Mesendoderm (in vitro differentiated cells): ENCODE measurements around the gene GLTPD2. TPM values are rescaled to one million over a fixed set of nuclear protein-coding genes. Genes with fewer than 3 reads are reported as not detected.

Experiments
- DNase-seq: peaks from one replicate; pipeline ENCODE4 v3.0.0; 2013
- H2AK5ac ChIP-seq: 2 replicates; pipeline ENCODE4 v1.6.1; 2013; ENCODE audit warnings: low read length, inconsistent platforms
- H2BK120ac ChIP-seq: 2 replicates; pipeline ENCODE4 v1.6.1; 2013; ENCODE audit warnings: low read depth, mild to moderate bottlenecking, low read length, moderate library complexity, mixed read lengths
- H2BK15ac ChIP-seq: replicated peaks from 2 replicates; pipeline ENCODE4 v1.6.1; 2013; ENCODE audit warnings: low read depth, mild to moderate bottlenecking, moderate library complexity
- H2BK5ac ChIP-seq: 2 replicates; pipeline ENCODE4 v1.6.1; 2013; ENCODE audit warnings: low read length, inconsistent platforms
- H3K18ac ChIP-seq: 2 replicates; pipeline ENCODE4 v1.6.1; 2013; ENCODE audit warnings: mild to moderate bottlenecking, low read length, mixed read lengths
- H3K23ac ChIP-seq: one replicate; pipeline ENCODE4 v1.6.1; 2013; ENCODE audit warnings: low read length
- H3K27ac ChIP-seq: 2 replicates; pipeline ENCODE4 v1.5.1; 2013; ENCODE audit warnings: low read depth, mild to moderate bottlenecking, inconsistent platforms, low read length, moderate library complexity
- H3K27me3 ChIP-seq: 2 replicates; pipeline ENCODE4 v1.6.1; 2013; ENCODE audit warnings: low read length, control low read depth, mild to moderate bottlenecking, inconsistent platforms; ENCODE audit not compliant: insufficient read depth, poor library complexity
- H3K36me3 ChIP-seq: 2 replicates; pipeline ENCODE4 v1.6.1; 2013; ENCODE audit warnings: low read length, inconsistent platforms; ENCODE audit not compliant: control insufficient read depth, insufficient read depth
- H3K4ac ChIP-seq: one replicate; pipeline ENCODE4 v1.6.1; 2013; ENCODE audit warnings: low read depth, mild to moderate bottlenecking, low read length, moderate library complexity
- H3K4me1 ChIP-seq: 2 replicates; pipeline ENCODE4 v1.6.1; 2013; ENCODE audit warnings: low read depth, low read length, inconsistent platforms; ENCODE audit not compliant: control insufficient read depth
- H3K4me2 ChIP-seq: 2 replicates; pipeline ENCODE4 v1.6.1; 2013; ENCODE audit warnings: low read length
- H3K4me3 ChIP-seq: 2 replicates; pipeline ENCODE4 v1.5.1; 2013; ENCODE audit warnings: mild to moderate bottlenecking, low read length
- H3K56ac ChIP-seq: one replicate; pipeline ENCODE4 v1.6.1; 2013; ENCODE audit warnings: low read length
- H3K79me1 ChIP-seq: 2 replicates; pipeline ENCODE4 v1.6.1; 2013; ENCODE audit warnings: low read length, inconsistent platforms
- H3K79me2 ChIP-seq: 2 replicates; pipeline ENCODE4 v1.6.1; 2013; ENCODE audit warnings: mild to moderate bottlenecking, low read length; ENCODE audit not compliant: control insufficient read depth, insufficient read depth
- H3K9ac ChIP-seq: 2 replicates; pipeline ENCODE4 v1.6.1; 2013; ENCODE audit warnings: low read length, inconsistent platforms
- H4K5ac ChIP-seq: one replicate; pipeline ENCODE4 v1.6.1; 2013; ENCODE audit warnings: low read length
- H4K8ac ChIP-seq: one replicate; pipeline ENCODE4 v1.6.1; 2013; ENCODE audit warnings: low read depth, mild to moderate bottlenecking, control low read depth, low read length, moderate library complexity
- WGBS: extraction: QIAGEN DNeasy Blood & Tissue Kit; methylation state at CpG from one replicate; pipeline ENCODE4 v1.1.7; 2013; ENCODE audit warnings: low lambda C conversion rate, missing lambda C conversion rate; ENCODE audit not compliant: insufficient coverage; ENCODE audit errors: extremely low coverage; 5-methylcytosine and 5-hydroxymethylcytosine counted together
- polyA plus RNA-seq, 2 experiments: library from polyadenylated mRNA; stranded (reverse); fragments of 200-250 nt; gene quantifications; one replicate each; pipeline ENCODE4 v1.2.3, GENCODE V29; 2013

Gene GLTPD2
- not detected for polyA plus RNA-seq (2013, experiment 1 of 2)
- polyA plus RNA-seq (2013, experiment 2 of 2), result 0.04 TPM

- Histone ChIP-seq H4K8ac (no peak within 1 kb of the TSS), H3K23ac (no peak within 1 kb of the TSS), H3K9ac (peak within 1 kb of the TSS; percentile 90), H2AK5ac (no peak within 1 kb of the TSS), H2BK120ac (no peak within 1 kb of the TSS), H3K4me3 (peak within 1 kb of the TSS; percentile 46), H4K5ac (no peak within 1 kb of the TSS), H3K4ac (no peak within 1 kb of the TSS), H3K79me2 (no peaks in the 10 kb centered on the region), H2BK5ac (no peak within 1 kb of the TSS), H3K4me1 (peaks cover 2% of the 10 kb centered on the region), H3K36me3 (no peaks in the 10 kb centered on the region), H3K18ac (peak within 1 kb of the TSS; percentile 61), H2BK15ac (no peak within 1 kb of the TSS), H3K4me2 (peak within 1 kb of the TSS; percentile 84), H3K27ac (peak within 1 kb of the TSS; percentile 17), H3K27me3 (peaks cover 2% of the 10 kb centered on the region), H3K79me1 (no peaks in the 10 kb centered on the region), H3K56ac (peak within 1 kb of the TSS; percentile 95)
- DNase-seq, result peak; percentile 61
- no CpG with 5 or more reads among the region's 62 CpGs for WGBS
These were observed at the start of gene GLTPD2 for GRCh38 chr17:4788807-4789700. Gene GLTPD2 (plus strand): TSS chr17:4788964. CDS start chr17:4789012, 48 bp downstream.

GRCh38 chr17:4739122-4740024 is 49.4 kb upstream of the GLTPD2 start, which contains the start of the genes CXCL16 and ZMYND15:
Gene CXCL16 (minus strand): TSS chr17:4739928. CDS start chr17:4739339, 589 bp downstream.
Gene ZMYND15 (plus strand): TSS chr17:4739833. CDS start chr17:4740549, 716 bp downstream.
- Histone ChIP-seq H3K4me2 (peak within 1 kb of the TSS; percentile 54), H3K27ac (no peak within 1 kb of the TSS), H3K18ac (no peak within 1 kb of the TSS), H2BK15ac (no peak within 1 kb of the TSS), H4K8ac (no peak within 1 kb of the TSS), H3K9ac (peak within 1 kb of the TSS; percentile 54), H3K56ac (peak within 1 kb of the TSS; percentile 64), H3K27me3 (peaks cover 35% of the 10 kb centered on the region), H3K23ac (peak within 1 kb of the TSS; percentile 45), H3K4me3 (peak within 1 kb of the TSS; percentile 15), H2AK5ac (no peak within 1 kb of the TSS), H3K79me2 (no peaks in the 10 kb centered on the region), H3K4me1 (no peaks in the 10 kb centered on the region), H3K79me1 (no peaks in the 10 kb centered on the region), H2BK5ac (no peak within 1 kb of the TSS), H3K36me3 (no peaks in the 10 kb centered on the region), H3K4ac (no peak within 1 kb of the TSS), H2BK120ac (no peak within 1 kb of the TSS), H4K5ac (no peak within 1 kb of the TSS)
- WGBS, result no CpG with 5 or more reads among the region's 100 CpGs
- DNase-seq, result no peak

GRCh38 chr17:4740025-4740351 is 48.8 kb upstream of the GLTPD2 start:
- H3K4me2 ChIP-seq, result peak overlapping the region; percentile 54
- no peak overlapping the region for H2BK15ac ChIP-seq
- H3K4me1 ChIP-seq, result no peaks in the 10 kb centered on the region
- no peak overlapping the region for H3K4me3 ChIP-seq
- no peak for DNase-seq
- H2AK5ac ChIP-seq, result no peak overlapping the region
- H3K79me2 ChIP-seq, result no peaks in the 10 kb centered on the region
- H3K18ac ChIP-seq, result no peak overlapping the region
- H3K56ac ChIP-seq, result peak overlapping the region; percentile 15
- H3K79me1 ChIP-seq, result no peaks in the 10 kb centered on the region
- no peak overlapping the region for H4K5ac ChIP-seq
- no peak overlapping the region for H2BK5ac ChIP-seq
- H3K27me3 ChIP-seq, result peaks cover 35% of the 10 kb centered on the region
- no peak overlapping the region for H2BK120ac ChIP-seq
- WGBS, result no CpG with 5 or more reads among the region's 13 CpGs
- no peak overlapping the region for H4K8ac ChIP-seq
- no peak overlapping the region for H3K4ac ChIP-seq
- no peaks in the 10 kb centered on the region for H3K36me3 ChIP-seq
- no peak overlapping the region for H3K27ac ChIP-seq
- H3K9ac ChIP-seq, result no peak overlapping the region
- peak overlapping the region; percentile 45 for H3K23ac ChIP-seq

- Histone ChIP-seq H4K5ac (no peak overlapping the region), H2AK5ac (no peak overlapping the region), H2BK15ac (no peak overlapping the region), H3K23ac (no peak overlapping the region), H3K27ac (no peak overlapping the region), H3K4ac (no peak overlapping the region), H3K79me2 (no peaks in the 10 kb centered on the region), H2BK120ac (no peak overlapping the region), H4K8ac (no peak overlapping the region), H3K56ac (no peak overlapping the region), H3K36me3 (no peaks in the 10 kb centered on the region), H3K79me1 (no peaks in the 10 kb centered on the region), H3K18ac (no peak overlapping the region), H3K9ac (no peak overlapping the region), H3K4me1 (no peaks in the 10 kb centered on the region), H3K4me2 (no peak overlapping the region), H3K27me3 (peaks cover 35% of the 10 kb centered on the region), H2BK5ac (no peak overlapping the region), H3K4me3 (no peak overlapping the region)
- DNase-seq, result no peak
- WGBS, result no CpG with 5 or more reads among the region's 8 CpGs
These were observed 48.2 kb upstream of the GLTPD2 start for GRCh38 chr17:4740584-4740983.

GRCh38 chr17:4741544-4741943 is 47.2 kb upstream of the GLTPD2 start:
- Histone ChIP-seq H3K9ac (no peak overlapping the region), H4K5ac (no peak overlapping the region), H3K4ac (no peak overlapping the region), H3K4me1 (no peaks in the 10 kb centered on the region), H3K36me3 (no peaks in the 10 kb centered on the region), H3K27me3 (peaks cover 32% of the 10 kb centered on the region), H3K18ac (no peak overlapping the region), H3K79me2 (no peaks in the 10 kb centered on the region), H3K56ac (no peak overlapping the region), H3K79me1 (no peaks in the 10 kb centered on the region), H2BK120ac (no peak overlapping the region), H3K4me2 (no peak overlapping the region), H2AK5ac (no peak overlapping the region), H2BK5ac (no peak overlapping the region), H3K23ac (no peak overlapping the region), H3K27ac (no peak overlapping the region), H4K8ac (no peak overlapping the region), H2BK15ac (no peak overlapping the region), H3K4me3 (no peak overlapping the region)
- DNase-seq, result no peak
- no CpG with 5 or more reads among the region's 8 CpGs for WGBS
